HepG2 (cell line): ENCODE data around the gene GAD1. TPM values are rescaled to one million over a fixed set of nuclear protein-coding genes. Genes with fewer than 3 reads are reported as not detected.
A peak's percentile ranks its signal among the peaks of the same experiment; 100 is the strongest.

Experiments used
- AFF4 ChIP-seq: sonication (generic); formaldehyde crosslinking; IDR thresholded peaks from 2 replicates; pipeline ENCODE4 v1.4.0; 2020; ENCODE audit warnings: missing genetic modification reagents
- ARID3A ChIP-seq: IDR thresholded peaks from 2 replicates; pipeline ENCODE4 v1.6.1; 2012; ENCODE audit warnings: low read depth, low read length, improper control_type of control experiment
- GABPA ChIP-seq, 2 experiments: IDR thresholded peaks; 2 replicates each; pipeline ENCODE4 v1.6.1; 2011 to 2016; ENCODE audit warnings: low read depth in 2 of 2, low read length in 1 of 2, missing biosample characterization in 1 of 2, missing genetic modification characterization in 1 of 2
- GTF2F1 ChIP-seq: fragments of 150-350 bp; IDR thresholded peaks from 2 replicates; pipeline ENCODE4 v1.6.1; 2014; ENCODE audit warnings: low read length
- HNF1A ChIP-seq, 2 experiments: sonication (generic) in 1 of 2; formaldehyde crosslinking in 1 of 2; IDR thresholded peaks; 2 replicates each; pipeline versions ENCODE4 v1.4.0 to v1.6.1; 2016 to 2020; ENCODE audit warnings: borderline replicate concordance in 1 of 2, low read depth in 1 of 2, mild to moderate bottlenecking in 1 of 2, missing genetic modification reagents in 1 of 2
- KLF13 ChIP-seq: sonication (generic); formaldehyde crosslinking; IDR thresholded peaks from 2 replicates; pipeline ENCODE4 v1.4.0; 2020; ENCODE audit warnings: mild to moderate bottlenecking, missing genetic modification reagents
- NCOA5 ChIP-seq: sonication (generic); formaldehyde crosslinking; IDR thresholded peaks from 2 replicates; pipeline ENCODE4 v1.4.0; 2020; ENCODE audit warnings: missing genetic modification reagents
- NFATC3 ChIP-seq: sonication (generic); formaldehyde crosslinking; IDR thresholded peaks from 2 replicates; pipeline ENCODE4 v1.5.1; 2020; ENCODE audit warnings: mild to moderate bottlenecking, missing genetic modification reagents
- SRY ChIP-seq: sonication (generic); formaldehyde crosslinking; IDR thresholded peaks from 2 replicates; pipeline ENCODE4 v1.8.0; 2022; ENCODE audit warnings: mild to moderate bottlenecking, missing genetic modification reagents
- YEATS2 ChIP-seq: sonication (generic); formaldehyde crosslinking; IDR thresholded peaks from 2 replicates; pipeline ENCODE4 v1.4.0; 2020; ENCODE audit warnings: missing genetic modification reagents, borderline replicate concordance
- ZBTB37 ChIP-seq: sonication (generic); formaldehyde crosslinking; IDR thresholded peaks from 2 replicates; pipeline ENCODE4 v1.4.0; 2020; ENCODE audit warnings: mild to moderate bottlenecking, missing genetic modification reagents
- ZNF383 ChIP-seq: sonication (generic); formaldehyde crosslinking; IDR thresholded peaks from 2 replicates; pipeline ENCODE4 v1.4.0; 2020; ENCODE audit warnings: missing genetic modification reagents, mild to moderate bottlenecking, borderline replicate concordance
- ZSCAN25 ChIP-seq: sonication (generic); formaldehyde crosslinking; IDR thresholded peaks from 2 replicates; pipeline ENCODE4 v1.8.0; 2022; ENCODE audit warnings: mild to moderate bottlenecking, missing genetic modification reagents
- polyA plus RNA-seq, 8 experiments: library from polyadenylated mRNA; depleted of rRNA in 3 of 8; stranded (reverse) in 7 of 8; unstranded in 1 of 8; fragments of >200 nt; fragmentation: Illumina TruSeq in 4 of 8; extraction: Trizol in 4 of 8; gene quantifications; 2 replicates each; pipeline versions ENCODE4 v1.2.1 to v1.2.3, GENCODE V29; 2011 to 2016; ENCODE audit warnings: low read depth in 4 of 8, missing spikeins in 1 of 8, mixed read lengths in 1 of 8; ENCODE audit not compliant: insufficient read depth in 1 of 8
- total RNA-seq, 5 experiments: library from RNA; depleted of rRNA; stranded (reverse); fragments of >200 nt; fragmentation: Illumina TruSeq; extraction: Trizol; gene quantifications; 2 replicates each; pipeline ENCODE4 v1.2.3, GENCODE V29; 2016; ENCODE audit warnings: low read depth in 1 of 5

Gene GAD1
- total and polyA plus RNA-seq, 2 of the 13 experiments (the other 11 are each of a cell fraction or from before 2014, with no cell fraction given), result 0.09 to 0.13 TPM

GRCh38 chr2:170770606-170771420 lies 45.9 kb upstream of the GAD1 start (continued):
- TF ChIP-seq NFATC3 (CRISPR knock-in tag) (0 out of 2 replicates have a peak, but pooled peaks have one; percentile 30), ARID3A (no peak), YEATS2 (CRISPR knock-in tag) (no peak), AFF4 (CRISPR knock-in tag) (no peak), SRY (no peak; the same call in none of the 2 replicates), ZBTB37 (no peak), KLF13 (CRISPR knock-in tag) (0 out of 2 replicates have a peak, but pooled peaks have one; percentile 31), NCOA5 (CRISPR knock-in tag) (no peak), ZSCAN25 (CRISPR knock-in tag) (peak; percentile 65), ZNF383 (CRISPR knock-in tag) (no peak), HNF1A (IDR thresholded peaks at IDR 0.05; ENCODE audit: low read depth) (no peak), HNF1A (CRISPR knock-in tag; IDR thresholded peaks at IDR 0.05; ENCODE audit: borderline replicate concordance) (peak; percentile 47; the same call in 1 of the 2 replicates), GTF2F1 (no peak), GABPA (IDR thresholded peaks at IDR 0.05; ENCODE audit: low read depth, low read length) (peak; percentile 37), GABPA (CRISPR knock-in tag; IDR thresholded peaks at IDR 0.05; ENCODE audit: low read depth) (peak; percentile 70)
